GM12878 (cell line): Measurements from ENCODE around the gene PNPLA3. TPM values are rescaled to one million over a fixed set of nuclear protein-coding genes. Genes with fewer than 3 reads are reported as not detected.

Experiments
- ATAC-seq: fragments of 200-7000 bp; cut with Tn5 transposase; 3 replicates; pipeline ENCODE4 v1.9.1; 2020; ENCODE audit warnings: mild to moderate bottlenecking, moderate library complexity
- BruUV-seq: library from RNA; stranded (reverse); fragments of 400-500 nt; replicated peaks from 2 replicates; lab custom pipeline; 2021; lab: Mats Ljungman, UMichigan
- CTCF ChIA-PET: fragments of 300-600 bp; sonication (Branson Sonifier 250); formaldehyde crosslinking; extraction: SDS; loops from one replicate; lab custom pipeline; 2021; ENCODE audit warnings: inconsistent platforms; lab: Yijun Ruan, JAX
- POLR2A ChIA-PET: fragments of 350-600 bp; formaldehyde crosslinking; extraction: SDS; loops from one replicate; lab custom pipeline; 2021; ENCODE audit warnings: inconsistent platforms; lab: Charles Lee
- RAD21 ChIA-PET: fragments of 300-600 bp; sonication (Branson Sonifier 250); formaldehyde crosslinking; loops from one replicate; lab custom pipeline; 2023; ENCODE audit warnings: antibody characterized with exemption; ENCODE audit not compliant: unreplicated experiment; lab: Charles Lee
- SMC1A ChIA-PET: fragments of 300-600 bp; sonication (Branson Sonifier 250); formaldehyde crosslinking; loops from one replicate; lab custom pipeline; 2023; ENCODE audit not compliant: unreplicated experiment, uncharacterized antibody; lab: Charles Lee
- DNase-seq: peaks from one replicate; pipeline ENCODE4 v3.0.0-alpha.2; 2011; ENCODE audit warnings: low read depth, low spot score
- FAIRE-seq: peaks from 3 replicates; lab custom pipeline; 2011; peaks lifted over from hg19 to GRCh38; lab: Jason Lieb, UNC
- H2AFZ ChIP-seq: 2 replicates; pipeline ENCODE4 v1.6.0; 2011; ENCODE audit warnings: low read depth, low read length, control low read depth; ENCODE audit not compliant: control insufficient read depth
- H3K27ac ChIP-seq: 2 replicates; pipeline ENCODE4 v1.5.1; 2011; ENCODE audit warnings: control low read depth; ENCODE audit not compliant: control insufficient read depth, insufficient read depth
- H3K27me3 ChIP-seq, 2 experiments: replicated peaks in 1 of 2; 2 replicates each; pipeline versions ENCODE4 v1.6.0 to v1.6.1; 2011; ENCODE audit warnings: low read length in 1 of 2; ENCODE audit not compliant: control insufficient read depth in 2 of 2, insufficient read depth in 2 of 2
- H3K36me3 ChIP-seq, 2 experiments: 2 replicates each; pipeline ENCODE4 v1.5.1; 2011; ENCODE audit warnings: low read length in 1 of 2; ENCODE audit not compliant: control insufficient read depth in 2 of 2, insufficient read depth in 2 of 2
- H3K4me1 ChIP-seq: 2 replicates; pipeline ENCODE4 v1.6.1; 2011; ENCODE audit warnings: mild to moderate bottlenecking, low read length, moderate library complexity, mixed read lengths; ENCODE audit not compliant: control insufficient read depth, insufficient read depth
- H3K4me2 ChIP-seq: 2 replicates; pipeline ENCODE4 v1.6.0; 2011; ENCODE audit warnings: control low read depth; ENCODE audit not compliant: control insufficient read depth, insufficient read depth
- H3K4me3 ChIP-seq: fragments of 200-600 bp; sonication (generic); 2 replicates; pipeline ENCODE4 v1.5.1; 2016
- H3K79me2 ChIP-seq: 2 replicates; pipeline ENCODE4 v1.6.0; 2011; ENCODE audit warnings: low read length; ENCODE audit not compliant: control insufficient read depth, insufficient read depth
- H3K9ac ChIP-seq: 2 replicates; pipeline ENCODE4 v1.8.0; 2011; ENCODE audit warnings: low read length, control low read depth, mixed read lengths; ENCODE audit not compliant: control insufficient read depth, insufficient read depth
- H3K9me3 ChIP-seq: replicated peaks from 3 replicates; pipeline ENCODE4 v1.5.1; 2011; ENCODE audit warnings: mild to moderate bottlenecking, low read length; ENCODE audit not compliant: control insufficient read depth, insufficient read depth
- H4K20me1 ChIP-seq: 2 replicates; pipeline ENCODE4 v1.6.0; 2011; ENCODE audit not compliant: control insufficient read depth, insufficient read depth
- ATF2 ChIP-seq: IDR thresholded peaks from 2 replicates; pipeline ENCODE4 v1.6.1; 2012; ENCODE audit warnings: low read length, inconsistent platforms
- E2F8 ChIP-seq: fragments of 450-650 bp; IDR thresholded peaks from 2 replicates; pipeline ENCODE4 v1.6.1; 2018; ENCODE audit warnings: mild to moderate bottlenecking, low read depth, moderate library complexity; ENCODE audit not compliant: partially characterized antibody
- FOS ChIP-seq: IDR thresholded peaks from 3 replicates; pipeline ENCODE4 v1.6.1; 2011; ENCODE audit warnings: borderline replicate concordance; ENCODE audit not compliant: insufficient read length; ENCODE audit errors: extremely low read depth
- HDAC6 ChIP-seq: fragments of 200-600 bp; sonication (generic); IDR thresholded peaks from one replicate; pipeline ENCODE4 v1.8.0; 2017; ENCODE audit warnings: antibody characterized with exemption; ENCODE audit not compliant: unreplicated experiment
- IRF3 ChIP-seq: fragments of 450-650 bp; IDR thresholded peaks from 2 replicates; pipeline ENCODE4 v1.6.1; 2014; ENCODE audit warnings: mild to moderate bottlenecking
- LARP7 ChIP-seq: fragments of 450-650 bp; IDR thresholded peaks from 2 replicates; pipeline ENCODE4 v1.6.1; 2017; ENCODE audit warnings: mild to moderate bottlenecking
- MTA3 ChIP-seq: IDR thresholded peaks from 2 replicates; pipeline ENCODE4 v1.6.1; 2012; ENCODE audit warnings: low read length, inconsistent platforms, borderline replicate concordance
- NFIC ChIP-seq: IDR thresholded peaks from 2 replicates; pipeline ENCODE4 v1.6.1; 2012; ENCODE audit warnings: low read depth, mild to moderate bottlenecking, inconsistent platforms, low read length, moderate library complexity
- NFXL1 ChIP-seq: fragments of 450-650 bp; IDR thresholded peaks from 2 replicates; pipeline ENCODE4 v1.6.1; 2017; ENCODE audit warnings: antibody characterized with exemption, mild to moderate bottlenecking, borderline replicate concordance
- NKRF ChIP-seq: fragments of 450-650 bp; conservative IDR thresholded peaks from 2 replicates; pipeline ENCODE4 v1.6.1; 2017; ENCODE audit warnings: mild to moderate bottlenecking, moderate library complexity
- POLR2AphosphoS2 ChIP-seq: IDR thresholded peaks from 2 replicates; pipeline ENCODE4 v1.6.1; 2011; ENCODE audit warnings: low read depth, mild to moderate bottlenecking, low read length, improper control_type of control experiment, moderate library complexity
- RCOR1 ChIP-seq: conservative IDR thresholded peaks from 2 replicates; pipeline ENCODE4 v1.6.1; 2012; ENCODE audit warnings: low read depth, low read length, improper control_type of control experiment
- STAT3 ChIP-seq: IDR thresholded peaks from 2 replicates; pipeline ENCODE4 v1.6.1; 2011; ENCODE audit warnings: low read depth, low read length, improper control_type of control experiment
- WGBS: methylation state at CpG from one replicate; pipeline ENCODE4 v1.1.6; 2016; ENCODE audit warnings: low lambda C conversion rate; ENCODE audit not compliant: insufficient replicate concordance, insufficient coverage; ENCODE audit errors: missing lambda C conversion rate; 5-methylcytosine and 5-hydroxymethylcytosine counted together
- in situ Hi-C: fragments of 300-500 bp; cut with MboI; formaldehyde crosslinking; loops from 9 replicates; pipeline ENCODE4 v1.14.3; 2018; ENCODE audit warnings: mixed read lengths
- intact Hi-C: fragments of 100-400 bp; cut with micrococcal nuclease; formaldehyde crosslinking; loops from one replicate; pipeline ENCODE4 v1.14.2; 2022; ENCODE audit not compliant: unreplicated experiment
- polyA plus RNA-seq, 11 experiments: library from polyadenylated mRNA; depleted of rRNA in 4 of 11; unstranded in 6 of 11; stranded (reverse) in 5 of 11; fragments of >200 nt; fragmentation: Nextera tagmentation in 4 of 11; fragmentation: Illumina TruSeq in 1 of 11; extraction: Ambion mirVana in 4 of 11; extraction: Trizol in 1 of 11; gene quantifications; 1 replicate in 1 of 11; 2 replicates in 10 of 11; pipeline versions ENCODE4 v1.2.1 to v1.2.3, GENCODE V29; 2011 to 2016; ENCODE audit warnings: inconsistent platforms in 2 of 11, missing spikeins in 2 of 11, low read depth in 1 of 11
- total RNA-seq, 4 experiments: library from RNA; depleted of rRNA in 3 of 4; stranded (reverse); fragments of >200 nt in 3 of 4; fragmentation: Illumina TruSeq in 1 of 4; extraction: Trizol in 1 of 4; gene quantifications; 2 replicates each; pipeline versions ENCODE4 v1.2.1 to v1.2.3, GENCODE V29; 2013 to 2021

The PNPLA3 gene
- total and polyA plus RNA-seq, 10 of the 15 experiments (the other 5 are each of a cell fraction or from before 2014, with no cell fraction given), result 0.05 to 0.08 TPM; not detected in 8

GRCh38 chr22:43889201-43889859 lies 34.3 kb upstream of the PNPLA3 start:
- in situ Hi-C loops, result no loop called here
- no peaks in the 10 kb centered on the region for H3K9me3 ChIP-seq
- intact Hi-C loops, result loop anchor here (10.0 kb wide), 1 partner anchor 145 kb away; no protein-coding TSS in a partner anchor
- no peak for DNase-seq
- CTCF ChIA-PET, result interaction anchor here (1.4 kb wide), 1 partner anchor 57 kb away, joined by 3 read pairs; no protein-coding TSS in a partner anchor
- peaks cover 6% of the 10 kb centered on the region for H3K4me1 ChIP-seq
- H3K27me3 ChIP-seq, result peaks cover 11% of the 10 kb centered on the region in 2 experiments
- RAD21 ChIA-PET, result no interaction called here
- H3K9ac ChIP-seq, result no peak overlapping the region
- no peak overlapping the region for H3K27ac ChIP-seq
- H3K4me2 ChIP-seq, result no peak overlapping the region
- no TSS peak for BruUV-seq
- POLR2A ChIA-PET, result no interaction called here
- SMC1A ChIA-PET, result no interaction called here
- no peak overlapping the region for H3K4me3 ChIP-seq
- no peak for TF ChIP-seq NFXL1
- no peak for TF ChIP-seq NKRF
- TF ChIP-seq NFIC, result no peak
- no peak for TF ChIP-seq E2F8
- no peak for TF ChIP-seq MTA3
- TF ChIP-seq STAT3, result no peak
- TF ChIP-seq POLR2AphosphoS2, result no peak
- TF ChIP-seq LARP7, result no peak
- TF ChIP-seq RCOR1, result no peak
- no peak for TF ChIP-seq HDAC6
- TF ChIP-seq ATF2, result no peak
- no peak for TF ChIP-seq FOS
- no peak for TF ChIP-seq IRF3
- H3K79me2 ChIP-seq, result no peaks in the 10 kb centered on the region
- 14% methylated on average over 14 of the region's 16 CpGs for WGBS
- no peak for FAIRE-seq
- ATAC-seq, result no peak
- no peaks in the 10 kb centered on the region; the same call in 1 of the 2 replicates for H4K20me1 ChIP-seq
- H3K36me3 ChIP-seq, result no peaks in the 10 kb centered on the region
- H2AFZ ChIP-seq, result no peak overlapping the region
